ENCODE results near the gene ATCAY.
"Not testable (repeated sequence)": the region's sequence is repeated elsewhere in the genome, so short reads cannot be mapped to it uniquely, and the experiment has no call there.

The ATCAY gene

DNA sequence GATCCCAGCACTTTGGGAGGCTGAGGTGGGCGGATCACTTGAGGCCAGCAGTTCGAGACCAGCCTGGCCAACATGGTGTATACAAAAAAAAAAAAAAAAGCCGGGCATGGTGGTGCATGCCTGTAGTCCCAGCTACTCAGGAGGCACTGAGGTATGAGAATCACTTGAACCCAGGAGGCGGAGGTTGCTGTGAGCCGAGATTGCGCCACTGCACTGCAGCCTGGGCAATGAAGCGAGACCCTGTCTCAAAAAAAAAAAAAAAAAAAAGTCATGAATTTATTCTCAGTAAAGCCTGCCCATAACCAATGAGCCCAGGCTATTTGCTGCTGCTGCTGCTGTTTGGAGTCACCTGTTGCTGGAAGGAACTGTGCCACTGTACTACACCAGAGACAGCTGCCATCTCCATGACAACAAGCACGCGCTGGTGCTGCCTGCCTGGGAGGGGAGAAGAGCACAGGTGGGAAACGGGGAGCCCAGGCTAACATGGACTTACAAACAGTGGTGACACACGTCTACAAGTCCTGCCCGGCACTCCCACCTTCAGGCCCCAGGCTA lies 23.0 kb upstream of the ATCAY start:
- DNase-seq (ENCODE audit: low read depth), result no peak

DNA sequence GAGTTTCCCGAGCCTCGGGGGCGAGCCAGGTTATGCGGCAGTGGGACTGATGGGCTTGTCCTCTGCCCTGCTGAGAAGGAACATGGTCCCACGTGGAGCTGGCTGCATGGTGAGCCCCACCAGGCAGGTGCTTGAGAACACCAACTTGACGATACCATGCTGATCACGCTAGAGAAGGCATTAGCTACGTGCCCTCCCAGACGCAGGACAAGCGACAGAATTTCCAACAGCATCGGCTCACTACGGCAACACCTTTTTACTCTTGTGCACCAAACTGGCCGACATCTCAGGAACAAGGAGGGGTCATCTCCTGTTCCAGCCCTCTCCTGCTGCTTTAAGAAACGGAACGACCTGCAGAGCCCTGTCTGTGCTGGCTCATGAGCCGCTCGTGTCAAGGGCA lies 20.0 kb upstream of the ATCAY start:
- DNase-seq (ENCODE audit: low read depth), result no peak

DNA sequence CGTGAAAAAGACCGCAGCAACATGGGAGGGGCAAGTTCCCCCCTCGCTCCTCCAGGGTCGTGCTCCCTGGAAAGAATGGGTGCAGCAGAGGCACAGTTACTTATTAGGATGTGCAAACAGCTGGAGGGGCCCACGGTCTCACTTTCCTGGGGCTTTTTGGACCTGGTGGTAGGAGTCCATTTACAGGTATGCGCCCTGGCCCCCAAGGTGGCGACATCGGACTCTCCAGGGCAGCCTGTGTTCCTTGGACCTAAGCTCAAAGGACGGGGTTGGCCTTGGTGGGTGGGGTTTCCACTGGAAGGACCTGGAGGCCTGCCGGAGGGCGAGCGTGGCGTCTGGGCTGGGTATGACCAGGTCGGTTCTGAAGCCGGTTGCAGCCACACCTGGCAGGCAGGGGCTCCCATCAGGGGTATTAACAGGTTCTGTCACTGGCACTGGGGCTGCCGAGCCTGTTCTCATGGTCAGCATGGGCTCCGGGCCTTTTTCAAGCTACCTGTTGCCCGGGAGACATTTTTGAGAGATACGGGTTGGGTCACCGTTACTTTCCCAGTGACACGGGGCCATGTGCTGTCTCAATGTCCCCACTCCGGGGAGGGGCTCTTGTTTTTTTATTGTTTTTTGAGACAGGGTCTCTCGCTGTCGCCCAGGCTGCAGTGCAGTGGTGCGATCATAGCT lies 17.5 kb upstream of the ATCAY start:
- DNase-seq (ENCODE audit: low read depth), result no peak

DNA sequence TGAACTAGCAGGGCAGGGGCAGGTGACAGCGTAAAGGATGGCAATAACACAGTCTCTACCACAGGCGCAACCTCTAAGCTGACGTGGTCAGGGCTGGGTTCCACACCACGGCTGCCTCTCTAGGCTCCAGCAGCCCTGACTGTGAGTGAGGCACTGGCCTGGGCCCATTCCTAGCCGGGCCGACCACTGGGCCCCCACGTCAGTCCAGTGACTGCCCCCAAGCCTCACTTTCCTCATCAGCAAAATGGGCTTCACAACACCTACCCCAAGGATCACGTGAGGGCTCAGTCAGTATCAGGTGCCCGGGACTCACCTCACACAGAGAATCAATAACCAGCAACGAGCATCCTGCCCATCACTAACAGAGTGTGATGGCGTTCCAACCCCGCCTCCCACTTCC lies 16.8 kb upstream of the ATCAY start:
- no peak for DNase-seq (ENCODE audit: low read depth)

DNA sequence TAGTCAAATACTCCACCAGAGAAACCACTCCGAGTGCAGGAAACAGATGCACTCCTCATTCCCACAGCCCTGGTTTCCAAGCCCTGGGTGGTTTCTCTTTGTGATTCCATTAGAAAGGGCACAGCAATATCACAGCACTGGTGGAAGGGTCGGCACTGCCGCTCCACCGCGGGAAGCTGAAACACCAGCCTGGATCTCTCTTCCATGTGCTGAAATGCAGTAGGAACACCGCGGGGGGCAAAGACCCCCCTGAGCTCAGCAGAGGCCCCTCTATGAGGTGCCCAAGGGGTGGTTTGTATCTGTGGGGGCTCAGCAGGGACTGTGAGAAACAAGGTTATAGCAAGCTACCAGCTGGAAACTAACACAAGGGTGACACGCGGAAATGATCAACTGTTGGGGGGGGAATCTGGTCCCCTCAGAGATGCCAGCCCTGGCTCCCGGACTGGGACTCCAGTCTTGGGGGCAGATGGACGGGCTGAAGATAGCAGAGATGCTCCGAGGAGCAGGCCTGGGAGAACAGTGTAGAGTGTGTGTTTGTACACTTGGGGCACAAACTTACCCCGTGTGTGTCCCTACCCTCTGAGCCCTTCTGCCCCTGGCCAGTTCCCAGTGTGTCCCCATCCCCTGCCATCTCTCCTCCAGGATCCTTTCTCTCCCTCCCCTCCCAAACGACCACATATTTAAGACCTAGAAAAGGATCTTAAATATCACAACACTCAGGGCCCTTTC lies 13.4 kb upstream of the ATCAY start:
- DNase-seq (ENCODE audit: low read depth), result no peak

DNA sequence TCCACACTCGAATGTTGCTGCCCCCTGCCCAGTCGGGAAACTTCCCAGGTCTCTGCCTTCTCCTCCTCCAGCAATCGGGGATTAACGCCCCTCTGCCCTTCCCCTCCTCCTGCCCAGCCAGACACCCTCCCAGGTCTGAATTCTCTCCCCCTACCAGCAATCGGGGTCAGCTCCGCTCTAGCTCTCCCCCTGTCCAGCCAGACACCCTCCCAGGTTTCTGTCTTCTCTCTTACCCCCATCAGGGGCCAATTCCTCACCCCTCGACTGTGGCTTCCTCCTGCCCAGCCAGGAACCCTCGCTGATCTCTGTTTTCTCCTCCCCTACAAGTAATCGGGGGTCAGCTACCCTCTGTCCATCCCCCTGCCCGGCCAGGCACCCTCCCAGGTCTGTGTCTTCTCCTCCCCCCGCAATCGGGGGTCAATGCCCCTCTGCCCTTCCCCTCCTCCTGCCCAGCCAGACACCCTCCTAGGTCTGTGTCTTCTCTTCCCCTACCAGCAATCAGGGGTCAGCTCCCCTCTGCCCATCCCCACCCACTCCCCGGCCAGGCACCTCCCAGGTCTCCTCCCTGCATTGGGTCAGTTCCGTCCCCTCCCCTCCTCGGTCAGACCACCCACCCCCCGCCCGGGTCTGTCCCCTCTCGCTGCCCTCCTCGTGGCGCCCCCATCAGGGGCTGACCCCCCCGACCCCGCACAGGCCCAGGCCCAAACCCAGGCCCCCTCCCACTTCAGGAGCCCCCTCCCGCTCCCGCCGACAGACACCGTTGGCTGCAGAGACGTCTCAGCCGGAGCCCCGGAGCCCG lies 12.3 kb upstream of the ATCAY start:
- no peak for DNase-seq (ENCODE audit: low read depth)

DNA sequence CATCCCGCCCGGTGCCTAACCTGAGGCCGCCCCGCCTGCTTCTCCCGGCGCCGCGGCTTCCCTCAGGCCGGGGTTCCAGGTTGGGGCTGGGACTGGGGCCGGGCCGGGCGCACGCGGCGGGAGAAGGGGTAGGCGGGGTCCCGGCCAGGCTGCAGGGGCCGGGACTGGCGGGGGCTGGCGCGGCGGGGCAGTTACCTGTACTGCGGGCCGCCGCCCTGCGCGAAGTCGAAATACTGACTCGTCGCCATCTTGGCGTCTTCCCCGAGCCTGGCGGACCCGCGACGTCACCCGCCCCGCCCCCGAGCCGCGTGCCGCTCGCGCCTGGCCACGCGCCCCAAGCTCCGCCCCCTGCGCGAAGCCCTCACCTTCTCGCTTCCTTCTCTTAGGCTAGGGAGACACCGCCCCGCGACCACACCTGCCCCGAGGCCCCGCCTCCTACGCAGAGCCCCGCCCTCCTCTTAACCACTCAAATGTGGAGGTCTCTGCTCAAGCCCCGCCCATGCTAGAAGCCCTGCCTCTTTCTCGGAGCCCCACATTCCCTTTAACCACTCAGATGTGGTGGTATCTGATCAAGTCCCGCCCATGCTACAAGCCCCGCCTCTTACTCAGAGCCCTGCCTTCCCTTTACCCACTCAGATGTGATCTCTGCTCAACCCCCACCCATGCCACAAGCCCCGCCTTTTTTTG lies 11.6 kb upstream of the ATCAY start, which contains the start of gene ZFR2:
Gene ZFR2 (minus strand): TSS at position 269 of the 687 bp plus-strand sequence. CDS start 21 bp downstream, at position 248.
- DNase-seq (ENCODE audit: low read depth), result no peak

DNA sequence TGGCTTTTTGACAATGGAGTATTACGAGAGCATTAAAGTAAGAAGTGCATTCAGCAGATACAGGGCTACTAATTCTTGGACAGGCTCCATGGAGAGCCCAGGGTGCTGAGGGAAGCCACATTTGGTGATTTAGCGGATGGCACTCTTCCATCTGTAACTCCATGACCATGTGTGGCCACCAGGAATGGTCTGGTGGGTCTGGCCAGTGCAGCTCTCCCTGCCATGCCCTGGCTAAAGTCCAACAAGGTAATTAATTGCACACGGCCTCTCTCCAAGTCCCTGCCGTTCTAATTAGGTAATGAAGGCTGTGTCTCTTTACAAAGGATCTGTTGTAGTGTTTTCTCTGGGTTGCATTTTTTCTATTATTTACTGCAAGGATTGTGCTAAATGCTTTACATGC lies 7.3 kb upstream of the ATCAY start:
- no peak for DNase-seq (ENCODE audit: low read depth)

DNA sequence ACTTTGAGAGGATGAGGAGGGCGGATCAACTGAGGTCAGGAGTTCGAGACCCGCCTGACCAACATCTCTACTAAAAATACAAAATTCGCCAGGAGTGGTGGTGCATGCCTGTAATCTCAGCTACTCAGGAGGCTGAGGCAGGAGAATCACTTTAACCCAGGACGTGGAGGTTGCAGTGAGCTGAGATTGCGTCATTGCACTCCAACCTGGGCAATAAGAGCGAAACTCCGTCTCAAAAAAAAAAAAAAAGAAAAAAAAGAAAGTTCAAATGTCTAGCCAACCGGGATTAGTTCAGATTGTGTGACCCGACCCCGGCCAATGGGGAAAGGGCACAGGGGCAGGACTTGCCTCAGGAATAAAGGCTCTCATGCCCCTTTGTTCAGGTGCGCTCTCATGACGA lies 5.8 kb upstream of the ATCAY start:
- DNase-seq (ENCODE audit: low read depth), result not testable (repeated sequence)

DNA sequence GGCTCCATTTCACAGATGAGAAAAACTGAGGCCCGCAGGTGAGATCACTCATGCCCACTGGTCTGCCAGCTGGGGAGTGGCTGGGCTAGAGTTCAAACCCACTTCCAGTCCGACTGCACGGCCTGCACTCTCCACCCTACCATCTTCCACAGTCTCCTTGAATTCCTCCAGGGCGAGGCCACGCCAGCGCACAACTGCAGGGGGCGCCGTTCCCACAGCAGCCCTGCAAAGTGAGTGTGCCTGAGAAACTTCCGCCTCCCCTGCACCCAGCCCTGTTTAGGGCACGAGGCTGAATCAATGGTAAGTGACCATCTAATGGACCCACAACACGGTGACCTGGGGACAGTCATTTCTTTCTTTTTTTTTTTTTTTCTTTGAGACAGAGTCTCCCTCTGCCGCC lies 829 bp upstream of the ATCAY start:
- DNase-seq (ENCODE audit: low read depth), result no peak

DNA sequence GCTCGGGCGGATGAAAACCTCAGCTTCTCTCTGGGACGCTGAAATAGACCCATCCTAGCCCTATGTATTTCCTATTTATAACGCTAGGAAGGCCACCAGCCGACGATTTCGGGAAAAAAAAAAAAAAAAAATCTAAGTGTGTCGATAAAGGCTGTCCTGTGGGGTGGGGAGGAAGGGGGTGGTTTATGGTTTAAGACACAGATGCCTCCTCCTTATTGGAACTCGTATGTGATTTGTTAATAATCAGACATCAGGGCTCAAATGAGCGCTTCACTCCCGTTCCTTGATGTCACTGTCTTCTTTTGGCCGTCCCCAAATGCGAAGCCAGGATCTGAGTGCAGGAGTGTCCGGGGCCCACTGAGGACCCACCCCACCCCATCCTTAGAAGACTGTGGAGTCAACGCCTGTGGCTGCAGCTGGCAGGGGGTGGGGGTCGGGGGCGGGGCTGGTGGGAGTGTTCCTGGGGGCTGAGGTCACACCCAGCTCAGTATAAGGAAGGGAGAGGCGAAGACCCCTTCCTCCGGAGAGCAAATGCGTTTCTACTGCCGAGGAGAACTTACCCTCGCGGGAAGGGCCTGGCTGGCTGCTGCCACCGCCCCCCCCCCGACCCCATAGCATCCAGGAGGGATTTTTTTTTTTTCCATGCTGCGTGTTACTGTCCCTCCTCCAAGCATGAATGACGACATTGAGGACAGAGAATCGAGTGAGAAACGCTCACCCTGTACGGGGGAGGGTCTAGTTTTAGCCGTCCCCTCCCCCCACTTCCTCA lies 971 bp downstream of the ATCAY start:
- DNase-seq (ENCODE audit: low read depth), result no peak

DNA sequence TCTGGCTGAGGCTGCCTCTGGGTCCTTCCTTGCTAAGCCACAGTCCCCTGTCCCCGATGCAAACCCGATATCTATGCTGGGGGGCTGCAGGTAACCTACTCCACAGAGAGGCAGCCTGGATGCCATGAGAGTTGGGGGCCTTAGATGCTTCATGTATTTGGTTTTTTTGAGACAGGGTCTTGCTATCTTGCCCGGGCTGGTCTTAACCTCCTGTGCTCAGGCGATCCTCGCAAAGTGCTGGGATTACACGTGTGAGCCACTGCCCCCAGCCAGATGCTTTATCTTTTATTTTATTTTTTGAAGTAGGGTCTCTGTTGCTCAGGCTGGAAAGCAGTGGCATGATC lies 1.5 kb downstream of the ATCAY start:
- no peak for DNase-seq (ENCODE audit: low read depth)

DNA sequence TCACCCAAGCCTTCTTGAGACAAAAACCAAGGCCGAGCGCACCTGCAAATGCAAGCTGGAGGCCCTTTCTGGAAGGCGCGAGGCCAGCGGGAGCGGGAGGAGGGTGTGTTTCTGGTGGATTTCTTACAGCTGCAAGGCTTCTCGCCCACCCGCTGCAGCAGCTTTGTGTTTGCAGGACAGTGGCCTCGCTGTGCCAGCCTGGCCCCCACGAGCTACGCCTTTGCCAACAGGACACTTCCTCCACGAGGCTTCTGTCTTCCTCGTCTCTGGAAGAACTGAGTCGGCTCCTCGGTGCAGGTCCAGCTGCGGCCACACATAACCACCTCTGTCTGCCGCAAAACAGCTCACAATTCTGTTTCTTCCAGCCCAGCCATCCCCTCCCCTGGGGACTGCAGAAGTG lies 10.1 kb downstream of the ATCAY start:
- DNase-seq (ENCODE audit: low read depth), result no peak

DNA sequence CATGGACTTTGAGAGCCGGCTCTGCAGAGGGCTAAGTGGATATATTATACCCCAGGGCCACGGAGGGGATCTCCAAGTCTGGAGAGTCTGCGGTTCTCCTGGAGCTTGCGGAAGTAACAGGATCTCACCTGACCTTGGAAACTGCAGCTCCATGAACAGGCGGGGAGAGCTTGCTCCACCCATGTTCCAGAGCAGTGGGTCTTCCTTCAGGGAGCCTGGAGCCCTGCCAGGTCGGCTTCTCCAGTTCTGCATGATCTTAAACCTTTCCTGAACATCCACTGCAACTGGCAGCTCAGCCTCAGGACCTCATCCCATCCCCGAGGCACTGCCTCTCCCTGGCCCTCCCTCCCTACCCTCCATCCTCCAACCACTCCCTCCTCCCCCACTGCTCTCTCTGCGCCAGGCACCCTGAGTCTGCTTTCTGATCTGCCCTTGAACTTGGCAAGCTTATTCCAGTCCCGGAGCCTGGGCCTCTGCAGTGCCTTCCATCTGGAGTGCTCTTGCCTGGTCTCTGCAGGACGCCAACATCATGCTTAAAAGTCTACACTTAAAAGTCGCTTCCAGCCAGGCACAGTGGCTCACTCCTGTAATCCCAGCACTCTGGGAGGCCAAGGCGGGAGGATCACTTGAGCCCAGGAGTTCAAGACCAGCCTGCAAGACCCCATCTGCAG lies 13.2 kb downstream of the ATCAY start:
- DNase-seq (ENCODE audit: low read depth), result no peak

DNA sequence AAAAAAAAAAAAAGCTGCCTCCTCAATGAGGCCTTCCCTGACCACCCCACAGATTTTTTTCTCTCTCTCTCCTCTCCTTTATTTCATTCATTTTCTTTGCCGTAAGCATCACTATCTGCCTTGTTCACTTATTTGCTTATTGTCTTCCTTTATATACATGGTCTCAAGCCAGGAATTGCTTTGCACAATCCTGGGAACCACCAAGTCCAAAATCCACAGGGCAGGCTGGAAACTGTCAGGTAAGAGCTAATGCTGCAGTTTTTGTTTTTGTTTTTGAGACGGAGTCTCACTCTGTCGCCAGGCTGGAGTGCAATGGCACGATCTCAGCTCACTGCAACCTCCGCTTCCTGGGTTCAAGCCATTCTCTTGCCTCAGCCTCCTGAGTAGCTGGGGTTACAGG lies 14.5 kb downstream of the ATCAY start:
- DNase-seq (ENCODE audit: low read depth), result not testable (repeated sequence)

DNA sequence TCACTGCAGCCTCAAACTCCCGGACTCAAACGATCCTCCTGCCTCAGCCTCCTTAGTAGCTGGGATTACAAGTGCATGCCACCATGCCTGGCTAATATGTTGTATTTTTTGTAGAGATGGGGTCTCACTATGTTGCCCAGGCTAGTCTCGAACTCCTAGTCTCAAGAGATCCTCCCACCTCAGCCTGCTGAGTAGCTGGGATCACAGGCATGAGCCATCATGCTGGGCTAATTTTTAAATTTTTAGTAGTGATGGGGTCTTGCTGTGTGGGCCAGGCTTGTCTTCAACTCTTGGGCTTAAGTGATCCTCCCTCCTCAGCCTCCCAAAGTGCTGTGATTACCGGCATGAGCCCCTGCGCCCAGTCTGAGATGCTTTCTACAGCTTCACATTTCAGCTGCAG lies 15.3 kb downstream of the ATCAY start:
- no peak for DNase-seq (ENCODE audit: low read depth)

DNA sequence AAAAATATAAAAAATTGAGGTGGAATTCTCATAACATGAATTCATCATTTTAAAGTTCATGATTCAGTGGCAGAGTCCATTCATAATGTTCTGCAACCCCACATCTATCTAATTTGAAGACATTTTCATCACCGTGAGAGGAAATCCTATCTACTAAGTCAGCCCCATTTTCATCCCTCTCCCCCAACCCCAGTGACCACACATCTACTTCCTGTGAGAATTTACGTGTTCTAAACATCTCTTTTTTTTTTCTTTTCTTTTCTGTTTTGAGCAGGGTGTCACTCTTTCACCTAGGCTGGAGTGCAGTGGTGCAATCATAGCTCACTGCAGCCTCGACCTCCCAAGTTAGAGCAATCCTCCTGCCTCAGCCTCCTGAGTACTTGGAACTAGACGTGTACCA lies 17.5 kb downstream of the ATCAY start:
- DNase-seq (ENCODE audit: low read depth), result no peak

DNA sequence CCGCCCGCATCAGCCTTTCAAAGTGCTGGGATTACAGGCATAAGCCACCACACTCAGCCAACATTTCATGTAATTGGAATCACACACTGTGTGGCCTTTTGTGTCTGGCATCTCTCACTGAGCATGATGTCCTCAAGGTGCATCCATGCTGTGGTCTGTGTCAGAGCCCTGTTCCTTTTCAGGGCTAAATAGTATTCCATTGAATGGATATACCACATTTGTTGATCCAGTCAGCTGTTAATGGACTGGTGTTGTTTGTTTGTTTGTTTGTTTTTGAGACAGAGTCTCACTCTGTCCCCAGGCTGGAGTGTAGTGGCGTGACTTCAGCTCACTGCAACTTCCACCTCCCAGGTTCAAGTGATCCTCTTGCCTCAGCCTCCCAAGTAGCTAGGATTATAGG lies 17.9 kb downstream of the ATCAY start:
- no peak for DNase-seq (ENCODE audit: low read depth)

DNA sequence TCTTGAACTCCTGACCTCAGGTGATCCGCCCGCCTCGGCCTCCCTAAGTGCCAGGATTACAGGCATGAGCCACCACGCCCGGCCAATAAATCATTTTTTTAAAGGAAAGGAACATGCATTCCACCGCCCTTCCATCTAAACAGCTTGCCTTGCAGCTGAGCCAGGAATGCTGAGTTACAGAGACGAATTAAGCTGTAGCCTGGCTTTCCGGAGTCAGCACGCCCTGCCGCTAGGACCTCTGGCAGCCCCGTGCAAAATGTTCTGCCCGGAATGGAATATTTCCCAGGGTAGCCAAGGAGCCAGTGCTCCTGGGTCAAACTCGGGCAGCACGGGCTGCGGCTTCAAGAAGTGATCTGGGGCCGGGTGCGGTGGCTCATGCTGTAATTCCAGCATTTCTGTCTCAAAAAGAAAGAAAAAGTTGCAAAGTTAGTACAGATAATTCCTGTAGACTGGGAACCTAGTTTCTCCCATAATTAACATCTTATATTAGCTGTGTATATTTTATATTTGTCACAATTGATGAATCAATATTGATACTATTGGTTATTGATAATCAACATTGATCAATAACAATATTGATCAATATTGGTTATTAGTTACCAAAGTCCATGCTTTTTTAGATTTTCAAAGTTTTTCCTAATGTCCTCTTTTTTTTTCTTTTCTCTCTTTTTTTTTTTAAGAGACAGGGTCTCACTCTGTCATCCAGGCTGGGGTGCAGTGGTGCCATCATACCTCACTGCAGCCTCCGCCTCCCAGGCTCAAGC lies 19.2 kb downstream of the ATCAY start:
- no peak for DNase-seq (ENCODE audit: low read depth)

DNA sequence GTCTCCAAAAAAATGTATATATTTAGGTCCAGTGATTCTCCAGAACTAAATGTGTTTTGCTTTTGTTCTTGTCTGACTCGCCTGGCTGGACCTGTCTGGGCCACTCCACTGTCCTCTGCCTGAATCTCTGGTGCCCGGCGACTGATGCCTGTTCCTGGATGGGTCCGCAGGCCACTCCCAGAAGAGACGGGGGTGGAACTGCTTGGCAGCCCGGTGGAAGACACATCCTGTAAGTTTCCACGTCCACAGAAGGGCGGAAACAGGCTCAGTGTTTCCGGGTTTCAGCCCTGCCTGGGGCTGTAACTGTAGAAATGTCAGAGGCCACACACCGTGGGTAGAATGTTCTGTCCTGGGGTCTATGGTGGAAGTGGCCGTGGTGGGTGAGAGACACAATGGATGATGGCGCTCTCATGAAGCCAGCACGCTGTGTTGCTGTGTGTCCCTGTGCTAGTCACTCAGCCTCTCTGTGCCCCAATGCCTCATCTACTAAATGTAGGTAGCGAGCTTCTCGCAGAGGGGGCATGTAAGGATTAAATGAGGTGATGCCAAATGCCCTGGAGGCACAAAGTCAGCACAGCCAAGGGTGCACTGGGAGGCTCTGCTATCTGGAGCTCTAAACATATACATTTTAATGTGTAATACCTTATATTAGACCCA lies 22.0 kb downstream of the ATCAY start:
- DNase-seq (ENCODE audit: low read depth), result no peak

Measured in activated gamma-delta T cell treated with anti-CD3 and anti-CD28 coated beads, Interleukin-2, amount 50 U/mL, for 16 hours (primary cell).